ENCODE data around the gene FBF1. TPM values are rescaled to one million over a fixed set of nuclear protein-coding genes. Genes with fewer than 3 reads are reported as not detected.

FBF1 gene
- total and polyA plus RNA-seq, 12 donors = 3.1 to 87.6 (median 17.4) TPM

- no peaks in the 10 kb centered on the region for H3K27me3 ChIP-seq
- H3K27ac ChIP-seq = no peak overlapping the region
- no peaks in the 10 kb centered on the region for H3K4me1 ChIP-seq (replicated peaks in 1 of 2)
- no peaks in the 10 kb centered on the region for H3K9me3 ChIP-seq (replicated peaks in 1 of 3)
- no peaks in the 10 kb centered on the region for H3K36me3 ChIP-seq (replicated peaks in 1 of 2)
- 90 to 99% (median 95%) methylated on average over 7 to 15 of the region's 15 CpGs for WGBS, 4 donors
- intact Hi-C loops (cut with DNase I) = no loop called here
- DNase-seq = no peak
- TF ChIP-seq POLR2A (IDR thresholded peaks at IDR 0.05) = no peak
- no peak for TF ChIP-seq CTCF (IDR thresholded peaks at IDR 0.05)
- no peak overlapping the region for H3K4me3 ChIP-seq
These were observed 19.2 kb downstream of the FBF1 start for GRCh38 chr17:75921596-75921995.

- no peak for TF ChIP-seq POLR2A (IDR thresholded peaks at IDR 0.05)
- no peak for TF ChIP-seq CTCF (IDR thresholded peaks at IDR 0.05)
- no peaks in the 10 kb centered on the region for H3K4me1 ChIP-seq (replicated peaks in 1 of 2)
- WGBS, 4 donors = 84 to 96% (median 86%) methylated on average over 4 to 11 of the region's 11 CpGs
- H3K9me3 ChIP-seq (replicated peaks in 1 of 3) = no peaks in the 10 kb centered on the region
- H3K27ac ChIP-seq = no peak overlapping the region
- no peak for DNase-seq
- H3K36me3 ChIP-seq (replicated peaks in 1 of 2) = no peaks in the 10 kb centered on the region
- H3K27me3 ChIP-seq = no peaks in the 10 kb centered on the region
- intact Hi-C loops (cut with DNase I) = no loop called here
- H3K4me3 ChIP-seq = no peak overlapping the region
These were observed 20.7 kb downstream of the FBF1 start for GRCh38 chr17:75920045-75920560.

- DNase-seq = no peak
- no peak overlapping the region for H3K4me3 ChIP-seq
- 96 to 98% (median 97%) methylated on average over 20 to 22 of the region's 22 CpGs for WGBS, 4 donors
- H3K36me3 ChIP-seq (replicated peaks in 1 of 2) = no peaks in the 10 kb centered on the region
- no peak overlapping the region for H3K27ac ChIP-seq
- no peaks in the 10 kb centered on the region for H3K4me1 ChIP-seq (replicated peaks in 1 of 2)
- intact Hi-C loops (cut with DNase I) = no loop called here
- no peaks in the 10 kb centered on the region for H3K9me3 ChIP-seq (replicated peaks in 1 of 3)
- TF ChIP-seq CTCF (IDR thresholded peaks at IDR 0.05) = no peak
- TF ChIP-seq POLR2A (IDR thresholded peaks at IDR 0.05) = no peak
- no peaks in the 10 kb centered on the region for H3K27me3 ChIP-seq
These were observed 21.2 kb downstream of the FBF1 start for GRCh38 chr17:75919611-75920010.

GRCh38 chr17:75917917-75918445, 22.9 kb downstream of the FBF1 start:
- Histone ChIP-seq H3K36me3 (replicated peaks in 1 of 2) (peaks cover 0 to 4% of the 10 kb centered on the region in 2 donors), H3K27ac (no peak overlapping the region), H3K9me3 (replicated peaks in 1 of 3) (no peaks in the 10 kb centered on the region), H3K27me3 (no peaks in the 10 kb centered on the region), H3K4me3 (no peak overlapping the region), H3K4me1 (replicated peaks in 1 of 2) (no peaks in the 10 kb centered on the region)
- no peak for DNase-seq
- TF ChIP-seq CTCF (IDR thresholded peaks at IDR 0.05) = no peak
- no peak for TF ChIP-seq POLR2A (IDR thresholded peaks at IDR 0.05)
- WGBS, 4 donors = 93 to 99% (median 96%) methylated on average over 21 to 31 of the region's 31 CpGs
- intact Hi-C loops (cut with DNase I) = no loop called here

Measured in adrenal gland (tissue), 12 donors.